SK-N-SH (cell line): ENCODE measurements around the gene MYH6. TPM values are rescaled to one million over a fixed set of nuclear protein-coding genes. Genes with fewer than 3 reads are reported as not detected.

Experiments used
- CTCF ChIA-PET: fragments of 300-600, 350-600 bp; formaldehyde crosslinking; extraction: SDS; loops from one replicate; lab custom pipeline; 2021; lab: Yijun Ruan, JAX
- POLR2A ChIA-PET: fragments of 350-600 bp; sonication (Branson Sonifier 250); formaldehyde crosslinking; extraction: SDS; loops from one replicate; lab custom pipeline; 2020; ENCODE audit warnings: antibody characterized with exemption, inconsistent platforms; lab: Yijun Ruan, JAX
- DNase-seq: peaks from one replicate; pipeline ENCODE4 v3.0.0; 2012
- H2AFZ ChIP-seq: fragments of 200-600 bp; sonication (generic); 2 replicates; pipeline ENCODE4 v1.8.1; 2016; ENCODE audit warnings: antibody characterized with exemption, mild to moderate bottlenecking, low read depth
- H3F3A ChIP-seq: fragments of 200-600 bp; sonication (generic); replicated peaks from 2 replicates; pipeline ENCODE3; 2016; ENCODE audit warnings: antibody characterized with exemption, mild to moderate bottlenecking; ENCODE audit not compliant: insufficient read depth
- H3K27ac ChIP-seq, 2 experiments: fragments of 200-500 bp in 1 of 2; fragments of 200-600 bp in 1 of 2; sonication (Bioruptor generic) in 1 of 2; sonication (generic), shearing (Covaris generic) in 1 of 2; 2 replicates each; pipeline versions ENCODE4 v1.5.1 to v1.6.1; 2014 to 2016; ENCODE audit warnings: low read depth in 2 of 2, inconsistent platforms in 1 of 2, low read length in 1 of 2, mild to moderate bottlenecking in 1 of 2, mixed read lengths in 1 of 2
- H3K27me3 ChIP-seq: fragments of 200-600 bp; sonication (generic), shearing (Covaris generic); 2 replicates; pipeline ENCODE4 v1.6.1; 2016; ENCODE audit warnings: mixed run types; ENCODE audit not compliant: insufficient read depth
- H3K36me3 ChIP-seq, 2 experiments: fragments of 200-500 bp in 1 of 2; fragments of 200-600 bp in 1 of 2; sonication (Bioruptor generic) in 1 of 2; sonication (generic) in 1 of 2; replicated peaks in 1 of 2; 2 replicates each; pipeline versions ENCODE3 to v1.5.1; 2014 to 2016; ENCODE audit warnings: low read length in 1 of 2, mild to moderate bottlenecking in 1 of 2; ENCODE audit not compliant: insufficient read depth in 2 of 2, control insufficient read depth in 1 of 2
- H3K4me1 ChIP-seq, 2 experiments: fragments of 200-500 bp in 1 of 2; fragments of 200-600 bp in 1 of 2; sonication (Bioruptor generic) in 1 of 2; sonication (generic), shearing (Covaris generic) in 1 of 2; 2 replicates each; pipeline versions ENCODE4 v1.5.1 to v1.6.1; 2014 to 2016; ENCODE audit warnings: low read depth in 1 of 2, low read length in 1 of 2, mixed run types in 1 of 2; ENCODE audit not compliant: insufficient read depth in 2 of 2, control insufficient read depth in 1 of 2
- H3K4me2 ChIP-seq: fragments of 200-600 bp; sonication (generic), shearing (Covaris generic); 2 replicates; pipeline ENCODE4 v1.6.1; 2017; ENCODE audit warnings: mixed run types
- H3K4me3 ChIP-seq, 2 experiments: fragments of 200-500 bp in 1 of 2; fragments of 200-600 bp in 1 of 2; sonication (Bioruptor generic) in 1 of 2; sonication (generic), shearing (Covaris generic) in 1 of 2; 2 replicates each; pipeline versions ENCODE4 v1.5.1 to v1.8.1; 2014 to 2016; ENCODE audit warnings: low read depth in 2 of 2, inconsistent platforms in 1 of 2, low read length in 1 of 2, mild to moderate bottlenecking in 1 of 2, mixed read lengths in 1 of 2, moderate library complexity in 1 of 2
- H3K79me2 ChIP-seq: fragments of 200-600 bp; sonication (generic); 2 replicates; pipeline ENCODE4 v1.8.1; 2017; ENCODE audit warnings: mild to moderate bottlenecking; ENCODE audit not compliant: insufficient read depth
- H3K9ac ChIP-seq: fragments of 200-600 bp; sonication (generic); 2 replicates; pipeline ENCODE4 v1.6.1; 2017; ENCODE audit warnings: mixed run types
- H3K9me2 ChIP-seq: fragments of 200-600 bp; sonication (generic); 2 replicates; pipeline ENCODE4 v1.6.1; 2017; ENCODE audit warnings: mixed run types
- H3K9me3 ChIP-seq: fragments of 200-600 bp; sonication (generic); 2 replicates; pipeline ENCODE4 v1.6.1; 2017; ENCODE audit warnings: mixed run types, mild to moderate bottlenecking, moderate library complexity
- H4K20me1 ChIP-seq: fragments of 200-600 bp; sonication (generic); 2 replicates; pipeline ENCODE4 v1.6.1; 2017; ENCODE audit warnings: mild to moderate bottlenecking, mixed run types; ENCODE audit not compliant: insufficient read depth
- CHD2 ChIP-seq: fragments of 150-350 bp; IDR thresholded peaks from 2 replicates; pipeline ENCODE4 v1.6.1; 2018; ENCODE audit warnings: low read length; ENCODE audit not compliant: partially characterized antibody
- EZH2phosphoT487 ChIP-seq: fragments of 200-600 bp; sonication (generic); IDR thresholded peaks from 2 replicates; pipeline ENCODE4 v1.6.1; 2017; ENCODE audit warnings: low read depth, mixed run types, mild to moderate bottlenecking, antibody characterized with exemption, moderate library complexity, borderline replicate concordance
- GATA2 ChIP-seq: sonication (generic); formaldehyde crosslinking; IDR thresholded peaks from 2 replicates; pipeline ENCODE4 v1.5.0; 2020; ENCODE audit warnings: mild to moderate bottlenecking, missing genetic modification reagents
- IRF3 ChIP-seq: fragments of 150-350 bp; IDR thresholded peaks from 2 replicates; pipeline ENCODE4 v1.6.1; 2016; ENCODE audit warnings: mild to moderate bottlenecking, low read depth, low read length
- JUND ChIP-seq: IDR thresholded peaks from 2 replicates; pipeline ENCODE4 v1.4.0; 2012
- MXI1 ChIP-seq: IDR thresholded peaks from 2 replicates; pipeline ENCODE4 v1.6.1; 2012; ENCODE audit warnings: mild to moderate bottlenecking, low read depth, low read length, improper control_type of control experiment
- NFIC ChIP-seq: IDR thresholded peaks from 2 replicates; pipeline ENCODE4 v1.4.0; 2012; ENCODE audit warnings: borderline replicate concordance
- NRF1 ChIP-seq: IDR thresholded peaks from 2 replicates; pipeline ENCODE4 v1.6.1; 2012; ENCODE audit warnings: low read depth, mild to moderate bottlenecking, low read length
- RFX5 ChIP-seq: IDR thresholded peaks from 2 replicates; pipeline ENCODE4 v1.6.1; 2012; ENCODE audit warnings: mild to moderate bottlenecking, improper control_type of control experiment, low read length
- RXRA ChIP-seq: IDR thresholded peaks from 2 replicates; pipeline ENCODE4 v1.4.0; 2012; ENCODE audit warnings: low read depth, mild to moderate bottlenecking, borderline replicate concordance
- SIN3A ChIP-seq: IDR thresholded peaks from 2 replicates; pipeline ENCODE4 v1.6.1; 2012; ENCODE audit warnings: low read depth, mild to moderate bottlenecking, low read length, moderate library complexity, borderline replicate concordance
- SMC3 ChIP-seq: IDR thresholded peaks from 2 replicates; pipeline ENCODE4 v1.6.1; 2012; ENCODE audit warnings: low read depth, low read length, improper control_type of control experiment
- TAF1 ChIP-seq: IDR thresholded peaks from 2 replicates; pipeline ENCODE4 v1.6.1; 2012; ENCODE audit warnings: low read depth, mild to moderate bottlenecking, low read length, moderate library complexity, borderline replicate concordance
- TEAD4 ChIP-seq: IDR thresholded peaks from 2 replicates; pipeline ENCODE4 v1.4.0; 2012; ENCODE audit warnings: mild to moderate bottlenecking, borderline replicate concordance; ENCODE audit not compliant: insufficient read depth
- YY1 ChIP-seq: IDR thresholded peaks from 2 replicates; pipeline ENCODE4 v1.4.0; 2012; ENCODE audit warnings: low read depth, mild to moderate bottlenecking
- WGBS: methylation state at CpG from one replicate; pipeline ENCODE4 v1.1.6; 2017; ENCODE audit warnings: low lambda C conversion rate; 5-methylcytosine and 5-hydroxymethylcytosine counted together
- polyA plus RNA-seq, 3 experiments: library from polyadenylated mRNA; depleted of rRNA; stranded (reverse); fragments of >200 nt; gene quantifications; 2 replicates each; pipeline ENCODE4 v1.2.3, GENCODE V29; 2012
- TF ChIP-seq, protein P1 (sequence below): fragments of 200-600 bp; sonication (generic); IDR thresholded peaks from 2 replicates; pipeline ENCODE4 v1.6.1; 2017; ENCODE audit warnings: antibody characterized with exemption, mild to moderate bottlenecking, moderate library complexity
- TF ChIP-seq, protein P2 (sequence below): IDR thresholded peaks from 2 replicates; pipeline ENCODE4 v1.4.0; 2012; ENCODE audit warnings: low read depth, borderline replicate concordance
- TF ChIP-seq, protein P3 (sequence below): IDR thresholded peaks from 2 replicates; pipeline ENCODE4; 2012

Gene MYH6
- polyA plus RNA-seq, 1 of the 3 experiments (the other 2 are of a cell fraction): not detected

DNA sequence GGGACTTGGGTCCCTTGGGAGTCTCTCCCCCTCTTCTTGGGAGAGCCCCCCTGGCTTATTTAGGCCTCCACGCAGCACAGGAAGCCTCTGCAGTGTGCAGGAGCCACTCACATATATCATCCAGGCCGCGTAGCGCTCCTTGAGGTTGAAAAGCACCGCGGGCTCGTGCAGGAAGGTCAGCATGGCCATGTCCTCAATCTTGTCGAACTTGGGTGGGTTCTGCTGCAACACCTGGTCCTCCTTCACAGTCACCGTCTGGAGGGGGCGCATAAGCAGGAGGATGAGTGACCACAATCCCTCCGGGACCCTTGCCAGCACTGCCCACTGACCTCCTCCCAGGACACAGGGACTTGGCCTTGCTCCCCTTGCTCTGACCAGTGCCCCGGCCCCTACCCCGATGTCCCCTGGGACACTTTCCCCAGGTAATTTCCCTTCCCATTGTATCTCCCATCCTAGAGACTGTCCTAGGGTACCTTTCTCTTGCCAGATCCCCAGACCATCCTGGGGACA, 2.5 kb downstream of the MYH6 start:
- no peak overlapping the region for H3K4me3 ChIP-seq
- DNase-seq: no peak
- TF ChIP-seq, protein P1, sequence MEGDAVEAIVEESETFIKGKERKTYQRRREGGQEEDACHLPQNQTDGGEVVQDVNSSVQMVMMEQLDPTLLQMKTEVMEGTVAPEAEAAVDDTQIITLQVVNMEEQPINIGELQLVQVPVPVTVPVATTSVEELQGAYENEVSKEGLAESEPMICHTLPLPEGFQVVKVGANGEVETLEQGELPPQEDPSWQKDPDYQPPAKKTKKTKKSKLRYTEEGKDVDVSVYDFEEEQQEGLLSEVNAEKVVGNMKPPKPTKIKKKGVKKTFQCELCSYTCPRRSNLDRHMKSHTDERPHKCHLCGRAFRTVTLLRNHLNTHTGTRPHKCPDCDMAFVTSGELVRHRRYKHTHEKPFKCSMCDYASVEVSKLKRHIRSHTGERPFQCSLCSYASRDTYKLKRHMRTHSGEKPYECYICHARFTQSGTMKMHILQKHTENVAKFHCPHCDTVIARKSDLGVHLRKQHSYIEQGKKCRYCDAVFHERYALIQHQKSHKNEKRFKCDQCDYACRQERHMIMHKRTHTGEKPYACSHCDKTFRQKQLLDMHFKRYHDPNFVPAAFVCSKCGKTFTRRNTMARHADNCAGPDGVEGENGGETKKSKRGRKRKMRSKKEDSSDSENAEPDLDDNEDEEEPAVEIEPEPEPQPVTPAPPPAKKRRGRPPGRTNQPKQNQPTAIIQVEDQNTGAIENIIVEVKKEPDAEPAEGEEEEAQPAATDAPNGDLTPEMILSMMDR: no peak
- TF ChIP-seq JUND (no peak), GATA2 (CRISPR knock-in tag) (no peak), CHD2 (no peak), TAF1 (no peak), RFX5 (no peak), TEAD4 (no peak), SIN3A (no peak), SMC3 (no peak), NFIC (no peak), YY1 (no peak), IRF3 (no peak), MXI1 (no peak), EZH2phosphoT487 (no peak), NRF1 (no peak), RXRA (no peak)
- TF ChIP-seq, protein P2, sequence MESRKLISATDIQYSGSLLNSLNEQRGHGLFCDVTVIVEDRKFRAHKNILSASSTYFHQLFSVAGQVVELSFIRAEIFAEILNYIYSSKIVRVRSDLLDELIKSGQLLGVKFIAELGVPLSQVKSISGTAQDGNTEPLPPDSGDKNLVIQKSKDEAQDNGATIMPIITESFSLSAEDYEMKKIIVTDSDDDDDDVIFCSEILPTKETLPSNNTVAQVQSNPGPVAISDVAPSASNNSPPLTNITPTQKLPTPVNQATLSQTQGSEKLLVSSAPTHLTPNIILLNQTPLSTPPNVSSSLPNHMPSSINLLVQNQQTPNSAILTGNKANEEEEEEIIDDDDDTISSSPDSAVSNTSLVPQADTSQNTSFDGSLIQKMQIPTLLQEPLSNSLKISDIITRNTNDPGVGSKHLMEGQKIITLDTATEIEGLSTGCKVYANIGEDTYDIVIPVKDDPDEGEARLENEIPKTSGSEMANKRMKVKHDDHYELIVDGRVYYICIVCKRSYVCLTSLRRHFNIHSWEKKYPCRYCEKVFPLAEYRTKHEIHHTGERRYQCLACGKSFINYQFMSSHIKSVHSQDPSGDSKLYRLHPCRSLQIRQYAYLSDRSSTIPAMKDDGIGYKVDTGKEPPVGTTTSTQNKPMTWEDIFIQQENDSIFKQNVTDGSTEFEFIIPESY: no peak
- TF ChIP-seq, protein P3, sequence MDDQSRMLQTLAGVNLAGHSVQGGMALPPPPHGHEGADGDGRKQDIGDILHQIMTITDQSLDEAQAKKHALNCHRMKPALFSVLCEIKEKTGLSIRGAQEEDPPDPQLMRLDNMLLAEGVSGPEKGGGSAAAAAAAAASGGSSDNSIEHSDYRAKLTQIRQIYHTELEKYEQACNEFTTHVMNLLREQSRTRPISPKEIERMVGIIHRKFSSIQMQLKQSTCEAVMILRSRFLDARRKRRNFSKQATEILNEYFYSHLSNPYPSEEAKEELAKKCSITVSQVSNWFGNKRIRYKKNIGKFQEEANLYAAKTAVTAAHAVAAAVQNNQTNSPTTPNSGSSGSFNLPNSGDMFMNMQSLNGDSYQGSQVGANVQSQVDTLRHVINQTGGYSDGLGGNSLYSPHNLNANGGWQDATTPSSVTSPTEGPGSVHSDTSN: no peak
- H3K36me3 ChIP-seq: no peaks in the 10 kb centered on the region
- H3K4me2 ChIP-seq: no peak overlapping the region
- H3K27me3 ChIP-seq: peaks cover 36% of the 10 kb centered on the region
- no peaks in the 10 kb centered on the region for H4K20me1 ChIP-seq
- CTCF ChIA-PET: interaction anchor here (2.9 kb wide), 1 partner anchor 26 kb away, joined by 8 read pairs; no protein-coding TSS in a partner anchor
- H3K79me2 ChIP-seq: no peaks in the 10 kb centered on the region
- H3K4me1 ChIP-seq: peaks cover 0 to 9% of the 10 kb centered on the region in 2 experiments; a peak in 1 of 4 replicates
- no peaks in the 10 kb centered on the region for H3F3A ChIP-seq
- WGBS: 49% methylated on average over 8 of the region's 13 CpGs
- H3K9ac ChIP-seq: no peak overlapping the region
- no peaks in the 10 kb centered on the region for H3K9me3 ChIP-seq
- no peak overlapping the region for H2AFZ ChIP-seq
- H3K27ac ChIP-seq: no peak overlapping the region
- POLR2A ChIA-PET: no interaction called here
- H3K9me2 ChIP-seq: no peaks in the 10 kb centered on the region
